ENCODE data around the gene RBMS2. TPM values are rescaled to one million over a fixed set of nuclear protein-coding genes. Genes with fewer than 3 reads are reported as not detected.

Gene RBMS2
- total and polyA plus RNA-seq, 2 experiments from 2014 or later = 15.2 to 18.8 TPM

GRCh38 chr12:56484566-56484965 is 37.1 kb upstream of the RBMS2 start:
- WGBS (ENCODE audit: low lambda C conversion rate, missing lambda C conversion rate) = 92% methylated on average over 1 of the region's 1 CpG
- TF ChIP-seq EZH2phosphoT487 (IDR thresholded peaks at IDR 0.05; ENCODE audit: low read depth, severe bottlenecking, unreplicated experiment) (no peak), EZH2 (IDR thresholded peaks at IDR 0.05; ENCODE audit: borderline replicate concordance) (no peak), CTCF (IDR thresholded peaks at IDR 0.05; ENCODE audit: poor library complexity) (no peak)

GRCh38 chr12:56486694-56487093 is 34.9 kb upstream of the RBMS2 start:
- Histone ChIP-seq H3K9me3 (ENCODE audit: low read depth) (no peaks in the 10 kb centered on the region), H3K4me1 (ENCODE audit: insufficient read depth) (no peaks in the 10 kb centered on the region), H3K79me2 (no peaks in the 10 kb centered on the region), H2AFZ (no peak overlapping the region), H3K27me3 (peaks cover 30% of the 10 kb centered on the region), H4K20me1 (ENCODE audit: insufficient read depth, poor library complexity, severe bottlenecking) (no peaks in the 10 kb centered on the region), H3K9me2 (replicated peaks; ENCODE audit: insufficient read depth) (no peaks in the 10 kb centered on the region), H3K4me2 (no peak overlapping the region), H3K27ac (no peak overlapping the region), H3K4me3 (no peak overlapping the region), H3K36me3 (replicated peaks; ENCODE audit: insufficient read depth, low read depth) (no peaks in the 10 kb centered on the region)
- no peak for TF ChIP-seq EZH2 (IDR thresholded peaks at IDR 0.05; ENCODE audit: borderline replicate concordance)
- TF ChIP-seq EZH2phosphoT487 (IDR thresholded peaks at IDR 0.05; ENCODE audit: low read depth, severe bottlenecking, unreplicated experiment) = no peak
- no peak for TF ChIP-seq CTCF (IDR thresholded peaks at IDR 0.05; ENCODE audit: poor library complexity)
- DNase-seq (ENCODE audit: low spot score) = no peak
- 87% methylated on average over 12 of the region's 12 CpGs for WGBS (ENCODE audit: low lambda C conversion rate, missing lambda C conversion rate)

More at GRCh38 chr12:56484566-56484965, 37.1 kb upstream of the RBMS2 start:
- Histone ChIP-seq H3K4me3 (no peak overlapping the region), H3K4me1 (ENCODE audit: insufficient read depth) (no peaks in the 10 kb centered on the region), H4K20me1 (ENCODE audit: insufficient read depth, poor library complexity, severe bottlenecking) (no peaks in the 10 kb centered on the region), H3K79me2 (no peaks in the 10 kb centered on the region), H3K27me3 (peaks cover 18% of the 10 kb centered on the region), H3K9me3 (ENCODE audit: low read depth) (no peaks in the 10 kb centered on the region), H3K4me2 (no peak overlapping the region), H3K36me3 (replicated peaks; ENCODE audit: insufficient read depth, low read depth) (no peaks in the 10 kb centered on the region), H3K9me2 (replicated peaks; ENCODE audit: insufficient read depth) (no peaks in the 10 kb centered on the region), H3K27ac (no peak overlapping the region), H2AFZ (no peak overlapping the region)
- DNase-seq (ENCODE audit: low spot score) = no peak

GRCh38 chr12:56487448-56488040 is 34.1 kb upstream of the RBMS2 start:
- H3K36me3 ChIP-seq (replicated peaks; ENCODE audit: insufficient read depth, low read depth) = no peaks in the 10 kb centered on the region
- peak overlapping the region; percentile 42 for H3K4me3 ChIP-seq
- H2AFZ ChIP-seq = peak overlapping the region; percentile 73
- H3K79me2 ChIP-seq = no peaks in the 10 kb centered on the region
- no peak overlapping the region for H3K27ac ChIP-seq
- TF ChIP-seq CTCF (IDR thresholded peaks at IDR 0.05; ENCODE audit: poor library complexity) (no peak), EZH2phosphoT487 (IDR thresholded peaks at IDR 0.05; ENCODE audit: low read depth, severe bottlenecking, unreplicated experiment) (no peak), EZH2 (IDR thresholded peaks at IDR 0.05; ENCODE audit: borderline replicate concordance) (no peak)
- peak; percentile 74 for DNase-seq (ENCODE audit: low spot score)
- peaks cover 30% of the 10 kb centered on the region for H3K27me3 ChIP-seq
- 10% methylated on average over 41 of the region's 44 CpGs for WGBS (ENCODE audit: low lambda C conversion rate, missing lambda C conversion rate)
- no peaks in the 10 kb centered on the region for H3K4me1 ChIP-seq (ENCODE audit: insufficient read depth)
- no peaks in the 10 kb centered on the region for H3K9me2 ChIP-seq (replicated peaks; ENCODE audit: insufficient read depth)
- H3K4me2 ChIP-seq = peak overlapping the region; percentile 95
- H4K20me1 ChIP-seq (ENCODE audit: insufficient read depth, poor library complexity, severe bottlenecking) = no peaks in the 10 kb centered on the region
- no peaks in the 10 kb centered on the region for H3K9me3 ChIP-seq (ENCODE audit: low read depth)

All from hepatocyte (in vitro differentiated cells).